ENCODE data around the gene MARCHF11.

DNA sequence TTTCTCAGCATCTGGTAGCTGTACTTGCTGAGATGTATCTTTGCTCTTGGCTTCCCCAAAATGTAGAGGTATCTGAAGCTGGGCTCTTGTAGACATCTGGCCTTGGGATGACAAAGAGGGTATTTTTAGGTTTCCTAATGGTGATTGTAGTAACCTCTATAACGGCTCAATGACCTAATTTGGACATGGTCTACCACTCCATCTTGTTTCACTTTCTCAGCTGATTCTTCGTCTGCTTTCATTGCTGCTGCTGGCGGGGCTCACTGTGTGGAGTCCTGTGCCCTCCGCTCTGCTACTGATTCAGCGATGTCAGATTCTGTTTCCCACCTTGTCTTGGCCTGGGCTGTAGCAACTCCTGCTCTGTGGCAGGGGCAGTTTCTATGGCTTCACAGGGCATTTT is 12.7 kb upstream of the MARCHF11 start:
- TF ChIP-seq, protein P1, sequence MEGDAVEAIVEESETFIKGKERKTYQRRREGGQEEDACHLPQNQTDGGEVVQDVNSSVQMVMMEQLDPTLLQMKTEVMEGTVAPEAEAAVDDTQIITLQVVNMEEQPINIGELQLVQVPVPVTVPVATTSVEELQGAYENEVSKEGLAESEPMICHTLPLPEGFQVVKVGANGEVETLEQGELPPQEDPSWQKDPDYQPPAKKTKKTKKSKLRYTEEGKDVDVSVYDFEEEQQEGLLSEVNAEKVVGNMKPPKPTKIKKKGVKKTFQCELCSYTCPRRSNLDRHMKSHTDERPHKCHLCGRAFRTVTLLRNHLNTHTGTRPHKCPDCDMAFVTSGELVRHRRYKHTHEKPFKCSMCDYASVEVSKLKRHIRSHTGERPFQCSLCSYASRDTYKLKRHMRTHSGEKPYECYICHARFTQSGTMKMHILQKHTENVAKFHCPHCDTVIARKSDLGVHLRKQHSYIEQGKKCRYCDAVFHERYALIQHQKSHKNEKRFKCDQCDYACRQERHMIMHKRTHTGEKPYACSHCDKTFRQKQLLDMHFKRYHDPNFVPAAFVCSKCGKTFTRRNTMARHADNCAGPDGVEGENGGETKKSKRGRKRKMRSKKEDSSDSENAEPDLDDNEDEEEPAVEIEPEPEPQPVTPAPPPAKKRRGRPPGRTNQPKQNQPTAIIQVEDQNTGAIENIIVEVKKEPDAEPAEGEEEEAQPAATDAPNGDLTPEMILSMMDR (conservative IDR thresholded peaks at IDR 0.05 in 1 of 2, IDR thresholded peaks at IDR 0.05 in 1 of 2; ENCODE audit: low read depth in 1 of 2, low read length in 2 of 2) = no peak
- no peak for TF ChIP-seq EZH2 (IDR thresholded peaks at IDR 0.05; ENCODE audit: low read length, missing control alignments)

Measured in fibroblast of lung (primary cell).